GM18873 (cell line): ENCODE results near the gene MADD.
A peak's percentile ranks its signal among the peaks of the same experiment; 100 is the strongest.
"Not testable (repeated sequence)": the region's sequence is repeated elsewhere in the genome, so short reads cannot be mapped to it uniquely, and the experiment has no call there.

Experiments used
- ATAC-seq: cut with Tn5 transposase; IDR thresholded peaks from one replicate; pipeline ENCODE4 v1.9.1; 2021; ENCODE audit warnings: mild to moderate bottlenecking, moderate library complexity, moderate number of reproducible peaks; ENCODE audit not compliant: unreplicated experiment, low FRiP score

MADD gene

DNA sequence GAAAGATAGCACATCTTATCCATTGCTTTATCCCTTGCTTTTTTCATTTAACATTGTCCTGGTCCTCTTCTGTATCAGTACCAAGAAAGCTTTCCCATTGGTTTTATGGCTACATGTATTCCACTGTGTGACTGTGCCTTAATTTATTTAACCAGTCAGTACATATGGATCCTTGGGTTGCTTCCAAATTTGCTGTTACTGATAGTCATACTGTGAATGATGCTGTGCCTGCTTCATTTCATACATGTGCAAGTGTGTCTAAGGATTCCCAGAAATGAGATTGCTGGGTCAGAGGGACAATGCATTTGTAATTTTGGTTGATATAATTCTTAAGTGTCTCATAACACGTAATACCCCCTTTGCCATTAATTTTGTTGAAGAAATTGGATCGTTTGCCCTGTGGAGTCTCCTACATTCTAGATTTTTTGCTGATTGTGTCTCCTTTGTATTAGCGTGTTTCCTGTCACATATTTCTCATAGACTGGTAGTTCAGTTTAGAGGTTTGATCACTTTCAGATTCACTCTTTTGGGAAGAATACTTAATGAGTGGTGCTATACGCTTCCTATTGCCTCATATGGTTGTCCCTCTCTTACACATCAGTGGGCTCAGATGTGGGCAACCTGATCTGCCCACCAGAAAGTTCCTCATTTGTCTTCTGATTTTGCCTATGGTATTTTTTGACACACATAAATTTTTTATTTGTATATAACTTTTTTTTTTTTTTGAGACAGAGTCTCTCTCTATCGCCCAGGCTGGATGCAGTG lies 47.3 kb downstream of the MADD start:
- ATAC-seq, result no peak

DNA sequence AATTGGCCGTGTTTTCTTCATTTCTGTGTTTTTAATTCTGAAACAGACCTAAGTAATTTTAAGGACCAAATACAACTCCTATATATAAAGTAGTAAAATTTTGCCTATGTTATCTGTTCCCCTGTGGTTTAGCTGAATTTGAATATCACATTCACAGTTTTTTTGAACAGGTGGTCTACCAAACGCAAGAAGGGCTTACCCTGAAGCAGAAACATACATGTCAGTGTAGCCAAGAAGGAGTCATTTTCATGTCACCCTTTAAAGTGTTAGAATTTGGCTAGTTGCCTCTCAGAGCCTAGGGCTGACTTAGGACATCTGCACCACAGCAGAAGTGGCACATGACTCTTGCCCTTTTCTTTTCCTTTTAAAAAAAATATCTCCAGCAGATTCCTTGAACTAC lies 48.2 kb downstream of the MADD start:
- ATAC-seq, result no peak

DNA sequence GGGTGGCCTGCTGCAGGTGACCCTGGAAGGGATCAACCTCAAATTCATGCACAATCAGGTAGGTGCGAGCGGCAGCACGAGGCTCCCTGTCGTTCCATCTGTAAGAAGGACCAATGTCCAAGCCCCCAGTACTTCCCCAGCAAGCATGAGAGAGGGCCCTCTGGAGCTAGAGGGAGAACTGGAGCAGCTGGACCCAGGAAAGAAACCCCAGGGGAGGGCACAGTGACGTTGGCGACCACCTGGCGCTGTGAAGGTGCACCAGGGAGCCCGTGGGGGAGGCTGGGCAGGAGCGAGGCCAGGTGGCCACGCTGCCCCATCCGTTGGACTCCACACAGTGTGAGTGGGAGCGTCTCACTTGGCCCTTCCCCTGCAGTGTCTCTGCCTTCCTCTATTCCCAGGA lies 54.6 kb downstream of the MADD start:
- ATAC-seq, result no peak

GRCh38 chr11:47325271-47326041 lies 55.5 kb downstream of the MADD start:
- ATAC-seq, result no peak

DNA sequence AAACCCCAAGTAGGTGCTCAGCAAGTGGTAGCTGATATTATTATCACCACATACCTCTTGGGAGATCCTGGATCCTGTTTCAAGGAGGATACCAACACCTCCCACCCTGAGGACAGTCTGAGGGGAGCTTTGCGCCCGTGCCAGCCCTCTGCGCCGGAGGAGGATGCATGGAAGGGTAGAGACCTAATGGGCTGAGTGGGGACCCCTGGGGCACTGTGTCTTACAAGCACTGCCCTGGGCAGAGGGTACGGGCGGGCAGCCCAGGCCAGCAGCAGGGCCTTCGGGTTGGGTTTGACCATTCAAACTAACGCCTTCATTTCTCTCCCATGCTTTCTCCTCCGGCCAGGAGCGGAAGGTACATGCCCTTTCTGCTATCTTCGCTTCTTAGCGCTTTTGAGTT lies 56.3 kb downstream of the MADD start:
- no peak for ATAC-seq

- no peak for ATAC-seq
Observed at GRCh38 chr11:47327025-47327424, 57.1 kb downstream of the MADD start.

DNA sequence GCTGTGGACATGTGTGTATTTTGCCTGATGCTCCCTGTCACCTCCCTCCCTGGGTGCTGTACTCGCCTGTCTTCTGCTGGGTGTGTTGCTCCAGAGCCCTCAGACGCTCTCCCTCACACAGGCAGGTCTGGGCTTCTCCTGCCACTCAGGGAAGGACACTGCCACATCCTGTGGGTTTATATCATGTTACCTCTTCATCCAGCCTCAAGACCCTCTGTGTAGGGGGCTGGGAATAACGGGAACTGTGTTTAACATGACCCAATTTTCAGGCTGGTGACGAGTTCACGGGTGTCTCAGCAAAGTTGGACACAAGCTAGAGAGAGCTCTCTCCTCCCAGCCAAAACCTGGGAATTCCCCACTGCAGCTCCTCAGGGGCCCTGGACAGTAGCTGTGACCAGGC lies 58.0 kb downstream of the MADD start:
- no peak for ATAC-seq

DNA sequence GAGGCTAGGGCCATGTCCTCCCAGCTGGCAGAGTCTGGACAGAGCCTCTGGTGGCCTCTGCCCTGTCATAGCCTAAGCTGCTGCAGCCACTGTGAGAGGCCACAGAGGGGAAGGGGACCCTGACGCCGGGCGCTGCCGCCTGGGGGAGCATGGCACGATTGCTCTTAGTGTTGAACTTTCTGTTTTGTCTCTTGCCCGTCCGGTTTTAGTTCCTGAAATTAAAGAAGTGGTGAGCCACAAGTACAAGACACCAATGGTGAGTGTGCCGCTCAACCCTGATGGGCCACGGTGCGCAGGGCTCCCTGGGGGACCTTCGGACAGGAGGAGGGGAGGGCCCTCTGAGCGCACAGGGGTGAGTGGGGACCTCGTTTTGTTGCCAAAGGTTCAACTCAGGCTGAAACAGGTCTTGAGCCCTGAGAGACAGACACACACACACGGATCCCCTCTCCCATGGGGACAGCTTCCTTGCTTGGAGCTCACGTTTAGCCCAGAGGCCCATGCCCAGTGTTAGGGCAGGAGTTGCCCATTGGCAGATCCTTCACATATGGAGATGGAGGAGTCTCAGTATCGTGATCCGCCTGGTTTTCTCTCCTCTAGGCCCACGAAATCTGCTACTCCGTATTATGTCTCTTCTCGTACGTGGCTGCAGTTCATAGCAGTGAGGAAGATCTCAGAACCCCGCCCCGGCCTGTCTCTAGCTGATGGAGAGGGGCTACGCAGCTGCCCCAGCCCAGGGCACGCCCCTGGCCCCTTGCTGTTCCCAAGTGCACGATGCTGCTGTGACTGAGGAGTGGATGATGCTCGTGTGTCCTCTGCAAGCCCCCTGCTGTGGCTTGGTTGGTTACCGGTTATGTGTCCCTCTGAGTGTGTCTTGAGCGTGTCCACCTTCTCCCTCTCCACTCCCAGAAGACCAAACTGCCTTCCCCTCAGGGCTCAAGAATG lies 58.8 kb downstream of the MADD start:
- peak; percentile 58 for ATAC-seq

GRCh38 chr11:47329431-47329986 lies 59.6 kb downstream of the MADD start:
- no peak for ATAC-seq

GRCh38 chr11:47329987-47330931 lies 60.3 kb downstream of the MADD start:
- ATAC-seq, result no peak

GRCh38 chr11:47331454-47332302 lies 61.7 kb downstream of the MADD start:
- no peak for ATAC-seq

DNA sequence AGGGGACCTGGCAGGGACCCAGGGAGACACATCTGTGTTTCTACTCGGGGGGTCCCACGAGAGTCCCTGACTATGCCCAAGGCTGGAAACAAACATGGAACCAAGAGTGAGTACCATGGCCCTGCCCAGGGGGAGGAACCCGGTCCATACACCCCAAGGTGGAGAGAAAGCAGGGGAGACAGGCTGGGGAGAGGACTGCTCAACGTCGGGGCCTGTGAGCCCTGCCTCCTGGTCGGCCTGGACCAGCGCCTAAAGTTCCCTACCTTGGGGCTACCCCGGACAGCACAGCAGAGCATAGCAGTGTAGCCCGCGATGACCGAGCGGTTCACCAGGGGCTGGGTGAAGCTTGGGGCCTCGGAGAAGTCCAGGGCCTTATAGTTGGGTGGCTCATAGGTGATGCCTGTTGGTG lies 62.4 kb downstream of the MADD start:
- no peak for ATAC-seq

DNA sequence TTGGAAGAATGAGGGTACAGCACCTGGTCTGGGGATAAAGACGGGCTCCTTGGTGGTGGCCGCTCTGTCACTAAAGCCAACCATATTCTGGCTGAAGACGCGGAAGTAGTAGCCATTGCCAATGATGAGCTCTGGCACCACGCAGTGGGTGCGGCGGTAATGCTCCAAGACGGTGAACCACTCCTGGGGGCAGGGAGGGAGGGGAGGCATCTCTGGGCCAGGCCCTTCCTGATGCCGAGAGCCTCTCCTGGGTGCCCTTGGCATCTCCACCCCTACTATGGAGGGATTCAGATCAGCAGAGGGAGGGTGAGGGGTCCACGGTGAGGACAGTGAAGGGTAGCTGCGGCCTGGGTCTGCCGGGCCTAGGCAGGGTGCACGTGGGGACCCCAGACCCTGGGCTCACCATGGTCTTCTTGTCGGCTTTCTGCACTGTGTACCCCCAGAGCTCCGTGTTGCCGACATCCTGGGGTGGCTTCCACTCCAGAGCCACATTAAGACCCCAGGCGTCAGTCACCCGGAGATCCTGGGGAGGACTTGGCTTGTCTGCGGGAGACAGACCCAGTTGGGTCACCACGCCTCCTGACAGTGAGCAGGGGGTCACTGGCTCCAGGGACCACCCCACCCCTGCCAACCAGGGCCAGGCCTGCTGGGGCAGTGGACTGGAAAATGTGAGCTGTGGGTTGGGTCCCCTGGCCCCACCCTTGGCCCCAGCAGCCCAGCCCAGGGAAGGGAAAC lies 63.0 kb downstream of the MADD start:
- no peak for ATAC-seq

- ATAC-seq, result no peak
Observed at GRCh38 chr11:47333526-47333845, 63.6 kb downstream of the MADD start.

DNA sequence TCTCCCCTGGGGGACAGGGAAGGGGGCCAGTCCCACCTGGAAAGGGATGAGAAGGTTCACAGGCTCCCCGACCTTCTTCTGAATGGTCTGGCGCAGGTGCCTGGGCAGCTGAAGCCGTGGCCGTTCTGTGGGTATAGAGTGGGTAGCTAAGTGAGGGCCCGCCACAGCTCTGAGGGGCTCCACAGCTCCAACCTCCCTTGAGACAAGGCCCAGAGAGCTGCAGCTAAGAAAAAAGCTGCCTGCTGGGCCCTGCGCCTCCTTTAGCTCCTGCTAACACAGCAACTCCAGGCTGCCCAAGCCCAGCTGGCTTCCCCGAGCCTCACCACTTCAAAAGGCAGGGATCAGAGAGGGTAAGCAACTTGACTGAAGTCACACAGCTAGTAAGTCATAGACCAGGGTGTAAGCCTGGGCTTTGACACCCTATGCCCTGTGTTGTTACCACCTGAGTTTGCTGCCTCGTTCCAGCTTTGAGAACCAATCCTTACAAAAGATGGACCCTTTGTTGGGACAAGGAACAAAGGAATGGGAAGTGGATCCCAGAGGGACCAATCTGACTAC lies 64.0 kb downstream of the MADD start:
- ATAC-seq, result no peak

- not testable (repeated sequence) for ATAC-seq
Observed at GRCh38 chr11:47334699-47335411, 64.9 kb downstream of the MADD start.

GRCh38 chr11:47335733-47336132 lies 65.8 kb downstream of the MADD start:
- ATAC-seq, result no peak
